HepG2 (cell line): Measurements from ENCODE around the gene ZNF484. TPM values are rescaled to one million over a fixed set of nuclear protein-coding genes. Genes with fewer than 3 reads are reported as not detected.

Experiments
- ATAC-seq: fragments of 200-7000 bp; cut with Tn5 transposase; 3 replicates; pipeline ENCODE4 v1.9.1; 2020; ENCODE audit warnings: mild to moderate bottlenecking, moderate library complexity
- BruUV-seq: library from RNA; stranded (reverse); fragments of 400-500 nt; replicated peaks from 2 replicates; lab custom pipeline; 2021; lab: Mats Ljungman, UMichigan
- CTCF ChIA-PET: fragments of 300-600 bp; formaldehyde crosslinking; extraction: SDS; loops from one replicate; lab custom pipeline; 2021; ENCODE audit warnings: low total read pairs, inconsistent platforms, low intra/inter-chr PET ratio; lab: Yijun Ruan, JAX
- POLR2A ChIA-PET: fragments of 350-600 bp; sonication (Branson Sonifier 250); formaldehyde crosslinking; loops from one replicate; lab custom pipeline; 2020; ENCODE audit warnings: antibody characterized with exemption, inconsistent platforms; lab: Yijun Ruan, JAX
- DNase-seq: peaks from one replicate; pipeline ENCODE4 v3.0.0-alpha.2; 2015; ENCODE audit warnings: low spot score
- FAIRE-seq: peaks from 3 replicates; lab custom pipeline; 2011; peaks lifted over from hg19 to GRCh38; lab: Jason Lieb, UNC
- H2AFZ ChIP-seq: one replicate; pipeline ENCODE4 v1.6.1; 2011; ENCODE audit warnings: low read length, inconsistent platforms
- H3K27ac ChIP-seq: fragments of 300-600 bp; 3 replicates; pipeline ENCODE4 v1.8.0; 2011; ENCODE audit warnings: mixed run types, mild to moderate bottlenecking, mixed read lengths, low read length, inconsistent platforms; ENCODE audit not compliant: insufficient read depth; ENCODE audit errors: extremely low read length
- H3K27me3 ChIP-seq, 2 experiments: fragments of 200-600 bp in 1 of 2; 2 replicates in 1 of 2; 3 replicates in 1 of 2; pipeline versions ENCODE4 v1.6.0 to v1.8.0; 2011; ENCODE audit warnings: low read length in 2 of 2, mild to moderate bottlenecking in 2 of 2, moderate library complexity in 2 of 2, inconsistent platforms in 1 of 2; ENCODE audit not compliant: insufficient read depth in 2 of 2, control insufficient read depth in 1 of 2
- H3K36me3 ChIP-seq, 2 experiments: fragments of 200-600 bp in 1 of 2; replicated peaks in 1 of 2; 2 replicates in 1 of 2; 3 replicates in 1 of 2; pipeline versions ENCODE4 v1.5.1 to v1.8.0; 2011; ENCODE audit warnings: low read length in 2 of 2, inconsistent platforms in 1 of 2; ENCODE audit not compliant: insufficient read depth in 2 of 2, control insufficient read depth in 1 of 2
- H3K4me1 ChIP-seq: 2 replicates; pipeline ENCODE4 v1.5.1; 2012; ENCODE audit warnings: low read length, inconsistent platforms; ENCODE audit not compliant: insufficient read depth
- H3K4me2 ChIP-seq: 2 replicates; pipeline ENCODE4 v1.6.0; 2011; ENCODE audit warnings: low read depth, low read length, inconsistent platforms
- H3K4me3 ChIP-seq, 3 experiments: fragments of 200-600 bp in 1 of 3; sonication (generic), shearing (Covaris generic) in 1 of 3; replicated peaks in 1 of 3; 2 replicates each; pipeline ENCODE4 v1.5.1; 2011 to 2016; ENCODE audit warnings: low read length in 3 of 3, inconsistent platforms in 2 of 3, low read depth in 2 of 3, mild to moderate bottlenecking in 2 of 3, control low read depth in 1 of 3, mixed read lengths in 1 of 3; ENCODE audit not compliant: insufficient read depth in 1 of 3
- H3K79me2 ChIP-seq: one replicate; pipeline ENCODE4 v1.6.1; 2011; ENCODE audit warnings: low read length, inconsistent platforms; ENCODE audit not compliant: insufficient read depth
- H3K9ac ChIP-seq: 2 replicates; pipeline ENCODE4 v1.6.0; 2011; ENCODE audit warnings: mild to moderate bottlenecking, low read depth, low read length, inconsistent platforms; ENCODE audit not compliant: insufficient read depth
- H3K9me3 ChIP-seq: 2 replicates; pipeline ENCODE4 v1.5.1; 2012; ENCODE audit warnings: mild to moderate bottlenecking, low read length
- H4K20me1 ChIP-seq: 2 replicates; pipeline ENCODE4 v1.6.0; 2011; ENCODE audit warnings: inconsistent platforms, mild to moderate bottlenecking, low read length, moderate library complexity; ENCODE audit not compliant: insufficient read depth
- ARNTL ChIP-seq: sonication (generic); formaldehyde crosslinking; IDR thresholded peaks from 2 replicates; pipeline ENCODE4 v1.4.0; 2020; ENCODE audit warnings: mild to moderate bottlenecking, missing genetic modification reagents
- HCFC1 ChIP-seq: fragments of 150-350 bp; IDR thresholded peaks from 2 replicates; pipeline ENCODE4 v1.6.1; 2014; ENCODE audit warnings: low read depth, low read length
- RCOR2 ChIP-seq: IDR thresholded peaks from 2 replicates; pipeline ENCODE4 v1.6.1; 2016; ENCODE audit warnings: missing biosample characterization, missing genetic modification reagents
- RXRA ChIP-seq: sonication (generic); formaldehyde crosslinking; IDR thresholded peaks from 2 replicates; pipeline ENCODE4 v1.5.1; 2020; ENCODE audit warnings: missing genetic modification reagents
- SMYD3 ChIP-seq: sonication (generic); formaldehyde crosslinking; IDR thresholded peaks from 2 replicates; pipeline ENCODE4 v1.8.1; 2023; ENCODE audit warnings: mild to moderate bottlenecking, missing genetic modification reagents
- SRSF1 ChIP-seq: fragments of 200-400 bp; formaldehyde crosslinking; optimal IDR thresholded peaks from 2 replicates; pipeline ENCODE3; 2017; ENCODE audit warnings: mild to moderate bottlenecking, low read depth, low read length, moderate library complexity
- SRSF4 ChIP-seq: fragments of 200-400 bp; formaldehyde crosslinking; IDR thresholded peaks from one replicate; pipeline ENCODE4 v1.6.1; 2018; ENCODE audit warnings: mild to moderate bottlenecking, low read depth, low read length, moderate library complexity; ENCODE audit not compliant: poor library complexity, severe bottlenecking
- U2AF1 ChIP-seq: fragments of 200-400 bp; formaldehyde crosslinking; optimal IDR thresholded peaks from 2 replicates; pipeline ENCODE3; 2017; ENCODE audit warnings: mild to moderate bottlenecking, low read depth, low read length
- ZNF850 ChIP-seq: sonication (generic); formaldehyde crosslinking; conservative IDR thresholded peaks from 2 replicates; pipeline ENCODE4 v1.9.0; 2021; ENCODE audit warnings: mild to moderate bottlenecking, missing genetic modification reagents
- WGBS: methylation state at CpG from one replicate; pipeline ENCODE4 v1.1.6; 2017; ENCODE audit warnings: low lambda C conversion rate; 5-methylcytosine and 5-hydroxymethylcytosine counted together
- in situ Hi-C: cut with HindIII; loops from 2 replicates; pipeline ENCODE4 v1.10.0; 2017; ENCODE audit warnings: low pct_unique_long_range_greater_than_20kb; ENCODE audit not compliant: extremely low pct_ligation_motif_present
- intact Hi-C: fragments of 100-400 bp; cut with micrococcal nuclease; formaldehyde crosslinking; loops from one replicate; pipeline ENCODE4 v1.10.0; 2022; ENCODE audit not compliant: unreplicated experiment
- polyA plus RNA-seq, 8 experiments: library from polyadenylated mRNA; depleted of rRNA in 3 of 8; stranded (reverse) in 7 of 8; unstranded in 1 of 8; fragments of >200 nt; fragmentation: Illumina TruSeq in 4 of 8; extraction: Trizol in 4 of 8; gene quantifications; 2 replicates each; pipeline versions ENCODE4 v1.2.1 to v1.2.3, GENCODE V29; 2011 to 2016; ENCODE audit warnings: low read depth in 4 of 8, missing spikeins in 1 of 8, mixed read lengths in 1 of 8; ENCODE audit not compliant: insufficient read depth in 1 of 8
- total RNA-seq, 5 experiments: library from RNA; depleted of rRNA; stranded (reverse); fragments of >200 nt; fragmentation: Illumina TruSeq; extraction: Trizol; gene quantifications; 2 replicates each; pipeline ENCODE4 v1.2.3, GENCODE V29; 2016; ENCODE audit warnings: low read depth in 1 of 5
- TF ChIP-seq, protein P1 (sequence below): sonication (generic); formaldehyde crosslinking; IDR thresholded peaks from 2 replicates; pipeline ENCODE4 v1.8.1; 2023; ENCODE audit warnings: mild to moderate bottlenecking, missing genetic modification reagents
- TF ChIP-seq, protein P2 (sequence below): IDR thresholded peaks from 2 replicates; pipeline ENCODE4 v1.6.1; 2016; ENCODE audit warnings: low read depth
- TF ChIP-seq, protein P3 (sequence below): sonication (generic); formaldehyde crosslinking; IDR thresholded peaks from 2 replicates; pipeline ENCODE4 v1.4.0; 2020; ENCODE audit warnings: missing genetic modification reagents

Gene ZNF484
- total and polyA plus RNA-seq, 2 of the 13 experiments (the other 11 are each of a cell fraction or from before 2014, with no cell fraction given) = 0.96 to 7.2 TPM

DNA sequence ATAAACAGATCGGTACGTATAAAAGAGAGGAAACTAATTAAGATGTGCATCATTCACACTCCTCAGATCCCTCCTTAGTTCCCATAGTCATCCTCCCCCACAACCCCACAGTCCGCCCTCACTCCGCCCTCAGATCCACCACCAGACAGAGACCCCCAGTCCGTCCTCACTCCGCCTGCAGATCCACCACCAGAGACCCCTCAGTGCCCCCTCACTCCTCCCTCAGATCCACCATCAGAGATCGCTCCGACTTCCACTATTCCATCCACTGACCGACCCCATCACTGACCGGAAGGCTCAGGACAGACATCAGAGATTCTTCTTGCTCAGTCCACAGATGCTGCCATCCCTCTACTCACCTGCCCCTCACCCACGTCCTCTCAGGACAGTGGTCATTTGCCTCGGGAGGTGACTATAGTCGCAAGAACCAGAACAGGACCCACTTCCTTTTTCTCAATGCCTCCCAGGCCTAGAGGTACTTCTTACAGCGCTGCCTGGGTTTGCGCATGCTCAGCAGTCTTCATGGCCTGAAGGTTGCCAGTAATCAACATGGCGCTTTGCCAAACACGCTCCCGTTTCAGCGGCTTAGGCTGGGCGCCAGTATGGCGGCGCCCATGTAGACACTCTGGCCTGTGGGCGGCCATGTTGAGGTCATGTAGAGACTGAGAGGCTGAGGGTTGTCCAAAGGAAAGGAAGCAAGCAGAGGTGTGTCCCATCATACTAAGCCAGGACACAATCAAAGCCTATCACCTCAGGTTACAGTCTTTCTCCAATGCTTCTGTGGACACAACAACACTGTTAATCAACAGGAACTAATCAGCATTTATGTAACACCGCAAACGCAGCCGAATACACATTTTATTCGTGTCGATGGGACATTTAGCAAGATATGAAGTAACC is at the start of gene ZNF484 (continued):
- TF ChIP-seq, protein P1, sequence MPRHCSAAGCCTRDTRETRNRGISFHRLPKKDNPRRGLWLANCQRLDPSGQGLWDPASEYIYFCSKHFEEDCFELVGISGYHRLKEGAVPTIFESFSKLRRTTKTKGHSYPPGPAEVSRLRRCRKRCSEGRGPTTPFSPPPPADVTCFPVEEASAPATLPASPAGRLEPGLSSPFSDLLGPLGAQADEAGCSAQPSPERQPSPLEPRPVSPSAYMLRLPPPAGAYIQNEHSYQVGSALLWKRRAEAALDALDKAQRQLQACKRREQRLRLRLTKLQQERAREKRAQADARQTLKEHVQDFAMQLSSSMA = peak; percentile 94
- TF ChIP-seq, protein P2, sequence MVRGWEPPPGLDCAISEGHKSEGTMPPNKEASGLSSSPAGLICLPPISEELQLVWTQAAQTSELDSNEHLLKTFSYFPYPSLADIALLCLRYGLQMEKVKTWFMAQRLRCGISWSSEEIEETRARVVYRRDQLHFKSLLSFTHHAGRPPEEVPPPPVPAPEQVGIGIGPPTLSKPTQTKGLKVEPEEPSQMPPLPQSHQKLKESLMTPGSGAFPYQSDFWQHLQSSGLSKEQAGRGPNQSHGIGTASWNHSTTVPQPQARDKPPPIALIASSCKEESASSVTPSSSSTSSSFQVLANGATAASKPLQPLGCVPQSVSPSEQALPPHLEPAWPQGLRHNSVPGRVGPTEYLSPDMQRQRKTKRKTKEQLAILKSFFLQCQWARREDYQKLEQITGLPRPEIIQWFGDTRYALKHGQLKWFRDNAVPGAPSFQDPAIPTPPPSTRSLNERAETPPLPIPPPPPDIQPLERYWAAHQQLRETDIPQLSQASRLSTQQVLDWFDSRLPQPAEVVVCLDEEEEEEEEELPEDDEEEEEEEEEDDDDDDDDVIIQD (CRISPR knock-in tag) = peak; percentile 52; the same call in 1 of the 2 replicates
- TF ChIP-seq ZNF850 (CRISPR knock-in tag) = no peak
- 0 out of 2 replicates have a peak, but pooled peaks have one; percentile 22 for TF ChIP-seq ARNTL
- TF ChIP-seq RCOR2 (CRISPR knock-in tag) = no peak
- peak; percentile 52; the same call in 1 of the 2 replicates for TF ChIP-seq RXRA

DNA sequence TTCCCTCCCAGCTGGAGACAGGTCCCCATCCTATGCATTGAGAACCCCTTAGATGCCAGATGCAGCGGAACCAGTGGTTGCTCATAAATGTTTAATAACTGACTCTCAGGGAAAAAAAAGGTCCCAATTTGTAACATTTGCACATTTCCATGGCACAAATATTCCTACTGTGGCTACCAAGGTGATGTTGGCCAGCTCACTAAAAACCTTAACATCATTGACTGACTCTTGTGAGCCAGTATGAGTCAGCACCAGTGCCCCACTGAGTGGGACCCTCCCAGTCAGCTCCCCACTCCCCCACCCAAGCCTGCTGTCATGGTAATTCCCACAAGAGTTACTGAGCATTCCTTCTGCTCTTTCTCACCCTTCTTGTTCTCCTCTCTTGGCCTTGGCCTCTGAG is 42.6 kb upstream of the ZNF484 start:
- intact Hi-C loops (no loop called here), in situ Hi-C loops (no loop called here)
- WGBS = 60% methylated on average over 1 of the region's 1 CpG
- no peak overlapping the region for H3K4me3 ChIP-seq
- no peaks in the 10 kb centered on the region for H3K79me2 ChIP-seq
- no peak overlapping the region for H2AFZ ChIP-seq
- H3K9ac ChIP-seq = no peak overlapping the region
- no TSS peak for BruUV-seq
- H3K9me3 ChIP-seq = no peaks in the 10 kb centered on the region
- H3K27ac ChIP-seq = no peak overlapping the region
- peaks cover 0 to 25% of the 10 kb centered on the region in 2 experiments; a peak in 4 of 5 replicates for H3K27me3 ChIP-seq
- H3K36me3 ChIP-seq = no peaks in the 10 kb centered on the region
- no peaks in the 10 kb centered on the region for H4K20me1 ChIP-seq
- no peak for TF ChIP-seq SRSF1
- TF ChIP-seq, protein P3, sequence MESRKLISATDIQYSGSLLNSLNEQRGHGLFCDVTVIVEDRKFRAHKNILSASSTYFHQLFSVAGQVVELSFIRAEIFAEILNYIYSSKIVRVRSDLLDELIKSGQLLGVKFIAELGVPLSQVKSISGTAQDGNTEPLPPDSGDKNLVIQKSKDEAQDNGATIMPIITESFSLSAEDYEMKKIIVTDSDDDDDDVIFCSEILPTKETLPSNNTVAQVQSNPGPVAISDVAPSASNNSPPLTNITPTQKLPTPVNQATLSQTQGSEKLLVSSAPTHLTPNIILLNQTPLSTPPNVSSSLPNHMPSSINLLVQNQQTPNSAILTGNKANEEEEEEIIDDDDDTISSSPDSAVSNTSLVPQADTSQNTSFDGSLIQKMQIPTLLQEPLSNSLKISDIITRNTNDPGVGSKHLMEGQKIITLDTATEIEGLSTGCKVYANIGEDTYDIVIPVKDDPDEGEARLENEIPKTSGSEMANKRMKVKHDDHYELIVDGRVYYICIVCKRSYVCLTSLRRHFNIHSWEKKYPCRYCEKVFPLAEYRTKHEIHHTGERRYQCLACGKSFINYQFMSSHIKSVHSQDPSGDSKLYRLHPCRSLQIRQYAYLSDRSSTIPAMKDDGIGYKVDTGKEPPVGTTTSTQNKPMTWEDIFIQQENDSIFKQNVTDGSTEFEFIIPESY (CRISPR knock-in tag) = no peak
- TF ChIP-seq HCFC1 = no peak
- no peak for TF ChIP-seq SMYD3
- no peak for TF ChIP-seq SRSF4
- TF ChIP-seq U2AF1 = no peak
- TF ChIP-seq, all 625 proteins: peak for 0
- CTCF ChIA-PET = no interaction called here
- DNase-seq = no peak
- H3K4me1 ChIP-seq = no peaks in the 10 kb centered on the region
- no peak for ATAC-seq
- H3K4me2 ChIP-seq = no peak overlapping the region
- no peak for FAIRE-seq
- POLR2A ChIA-PET = no interaction called here
